Measurements from ENCODE around the gene TNP2.

DNA sequence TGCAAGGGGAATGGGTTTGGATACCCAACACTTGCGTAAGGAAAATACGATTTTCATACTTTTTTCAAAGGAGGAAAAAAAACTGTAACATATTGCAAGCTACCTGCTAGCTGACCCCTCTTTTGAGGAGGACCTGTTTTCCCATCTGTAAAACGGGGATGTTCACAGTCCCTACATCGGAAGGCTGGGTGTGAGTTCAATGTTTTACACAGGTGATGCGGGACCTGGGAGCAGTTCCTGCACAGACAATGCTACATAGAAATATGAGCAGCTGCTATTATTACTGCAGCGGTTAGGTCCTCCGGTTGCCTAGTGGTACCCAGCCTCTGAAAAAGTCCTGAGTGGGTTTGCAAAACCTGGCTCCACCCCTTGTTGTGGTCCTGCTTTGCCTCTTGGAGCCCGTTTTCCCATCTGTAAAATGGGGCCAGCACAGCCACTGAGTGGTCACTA lies 16.6 kb downstream of the TNP2 start:
- TF ChIP-seq, protein P1, sequence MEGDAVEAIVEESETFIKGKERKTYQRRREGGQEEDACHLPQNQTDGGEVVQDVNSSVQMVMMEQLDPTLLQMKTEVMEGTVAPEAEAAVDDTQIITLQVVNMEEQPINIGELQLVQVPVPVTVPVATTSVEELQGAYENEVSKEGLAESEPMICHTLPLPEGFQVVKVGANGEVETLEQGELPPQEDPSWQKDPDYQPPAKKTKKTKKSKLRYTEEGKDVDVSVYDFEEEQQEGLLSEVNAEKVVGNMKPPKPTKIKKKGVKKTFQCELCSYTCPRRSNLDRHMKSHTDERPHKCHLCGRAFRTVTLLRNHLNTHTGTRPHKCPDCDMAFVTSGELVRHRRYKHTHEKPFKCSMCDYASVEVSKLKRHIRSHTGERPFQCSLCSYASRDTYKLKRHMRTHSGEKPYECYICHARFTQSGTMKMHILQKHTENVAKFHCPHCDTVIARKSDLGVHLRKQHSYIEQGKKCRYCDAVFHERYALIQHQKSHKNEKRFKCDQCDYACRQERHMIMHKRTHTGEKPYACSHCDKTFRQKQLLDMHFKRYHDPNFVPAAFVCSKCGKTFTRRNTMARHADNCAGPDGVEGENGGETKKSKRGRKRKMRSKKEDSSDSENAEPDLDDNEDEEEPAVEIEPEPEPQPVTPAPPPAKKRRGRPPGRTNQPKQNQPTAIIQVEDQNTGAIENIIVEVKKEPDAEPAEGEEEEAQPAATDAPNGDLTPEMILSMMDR (conservative IDR thresholded peaks at IDR 0.05; ENCODE audit: low read depth in 2 of 2) = no peak
- TF ChIP-seq, protein P2, sequence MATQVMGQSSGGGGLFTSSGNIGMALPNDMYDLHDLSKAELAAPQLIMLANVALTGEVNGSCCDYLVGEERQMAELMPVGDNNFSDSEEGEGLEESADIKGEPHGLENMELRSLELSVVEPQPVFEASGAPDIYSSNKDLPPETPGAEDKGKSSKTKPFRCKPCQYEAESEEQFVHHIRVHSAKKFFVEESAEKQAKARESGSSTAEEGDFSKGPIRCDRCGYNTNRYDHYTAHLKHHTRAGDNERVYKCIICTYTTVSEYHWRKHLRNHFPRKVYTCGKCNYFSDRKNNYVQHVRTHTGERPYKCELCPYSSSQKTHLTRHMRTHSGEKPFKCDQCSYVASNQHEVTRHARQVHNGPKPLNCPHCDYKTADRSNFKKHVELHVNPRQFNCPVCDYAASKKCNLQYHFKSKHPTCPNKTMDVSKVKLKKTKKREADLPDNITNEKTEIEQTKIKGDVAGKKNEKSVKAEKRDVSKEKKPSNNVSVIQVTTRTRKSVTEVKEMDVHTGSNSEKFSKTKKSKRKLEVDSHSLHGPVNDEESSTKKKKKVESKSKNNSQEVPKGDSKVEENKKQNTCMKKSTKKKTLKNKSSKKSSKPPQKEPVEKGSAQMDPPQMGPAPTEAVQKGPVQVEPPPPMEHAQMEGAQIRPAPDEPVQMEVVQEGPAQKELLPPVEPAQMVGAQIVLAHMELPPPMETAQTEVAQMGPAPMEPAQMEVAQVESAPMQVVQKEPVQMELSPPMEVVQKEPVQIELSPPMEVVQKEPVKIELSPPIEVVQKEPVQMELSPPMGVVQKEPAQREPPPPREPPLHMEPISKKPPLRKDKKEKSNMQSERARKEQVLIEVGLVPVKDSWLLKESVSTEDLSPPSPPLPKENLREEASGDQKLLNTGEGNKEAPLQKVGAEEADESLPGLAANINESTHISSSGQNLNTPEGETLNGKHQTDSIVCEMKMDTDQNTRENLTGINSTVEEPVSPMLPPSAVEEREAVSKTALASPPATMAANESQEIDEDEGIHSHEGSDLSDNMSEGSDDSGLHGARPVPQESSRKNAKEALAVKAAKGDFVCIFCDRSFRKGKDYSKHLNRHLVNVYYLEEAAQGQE (IDR thresholded peaks at IDR 0.05; ENCODE audit: unreplicated experiment) = no peak
- TF ChIP-seq EZH2phosphoT487 (IDR thresholded peaks at IDR 0.05; ENCODE audit: unreplicated experiment) = no peak
- TF ChIP-seq JUNB (IDR thresholded peaks at IDR 0.05; ENCODE audit: unreplicated experiment) = no peak
- no peak for TF ChIP-seq POLR2AphosphoS5 (IDR thresholded peaks at IDR 0.05; ENCODE audit: low read depth)
- TF ChIP-seq CREB1 (CRISPR knock-in tag; IDR thresholded peaks at IDR 0.05; ENCODE audit: low read depth) = no peak
- TF ChIP-seq EZH2 (IDR thresholded peaks at IDR 0.05; ENCODE audit: low read depth, unreplicated experiment) = no peak
- no peak for TF ChIP-seq ZNF331 (CRISPR knock-in tag; IDR thresholded peaks at IDR 0.05; ENCODE audit: low read depth)
- TF ChIP-seq NANOG (IDR thresholded peaks at IDR 0.05; ENCODE audit: borderline replicate concordance) = no peak
